MM.1S (cell line): ENCODE data around the gene HDAC9.

Source experiments
- EZH2 ChIP-seq: fragments of 300-600 bp; sonication (generic); optimal IDR thresholded peaks from 2 replicates; pipeline ENCODE3; 2017; ENCODE audit warnings: low read depth, mild to moderate bottlenecking, antibody characterized with exemption, low read length, mixed read lengths
- EZH2phosphoT487 ChIP-seq: fragments of 300-600 bp; sonication (generic); IDR thresholded peaks from 2 replicates; pipeline ENCODE4 v1.6.1; 2018; ENCODE audit warnings: antibody characterized with exemption, low read length
- TF ChIP-seq, protein P1 (sequence below): fragments of 300-600 bp; sonication (generic); IDR thresholded peaks from 2 replicates; pipeline ENCODE4 v1.5.1; 2016; ENCODE audit warnings: antibody characterized with exemption, low read length, mixed read lengths

GRCh38 chr7:18858232-18858631 lies 362.7 kb downstream of the HDAC9 start:
- TF ChIP-seq, protein P1, sequence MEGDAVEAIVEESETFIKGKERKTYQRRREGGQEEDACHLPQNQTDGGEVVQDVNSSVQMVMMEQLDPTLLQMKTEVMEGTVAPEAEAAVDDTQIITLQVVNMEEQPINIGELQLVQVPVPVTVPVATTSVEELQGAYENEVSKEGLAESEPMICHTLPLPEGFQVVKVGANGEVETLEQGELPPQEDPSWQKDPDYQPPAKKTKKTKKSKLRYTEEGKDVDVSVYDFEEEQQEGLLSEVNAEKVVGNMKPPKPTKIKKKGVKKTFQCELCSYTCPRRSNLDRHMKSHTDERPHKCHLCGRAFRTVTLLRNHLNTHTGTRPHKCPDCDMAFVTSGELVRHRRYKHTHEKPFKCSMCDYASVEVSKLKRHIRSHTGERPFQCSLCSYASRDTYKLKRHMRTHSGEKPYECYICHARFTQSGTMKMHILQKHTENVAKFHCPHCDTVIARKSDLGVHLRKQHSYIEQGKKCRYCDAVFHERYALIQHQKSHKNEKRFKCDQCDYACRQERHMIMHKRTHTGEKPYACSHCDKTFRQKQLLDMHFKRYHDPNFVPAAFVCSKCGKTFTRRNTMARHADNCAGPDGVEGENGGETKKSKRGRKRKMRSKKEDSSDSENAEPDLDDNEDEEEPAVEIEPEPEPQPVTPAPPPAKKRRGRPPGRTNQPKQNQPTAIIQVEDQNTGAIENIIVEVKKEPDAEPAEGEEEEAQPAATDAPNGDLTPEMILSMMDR, result no peak
- TF ChIP-seq EZH2phosphoT487 (no peak), EZH2 (no peak)
